SK-N-SH (cell line): Measurements from ENCODE around the gene OR7D2. TPM values are rescaled to one million over a fixed set of nuclear protein-coding genes. Genes with fewer than 3 reads are reported as not detected.

Experiments used
- CTCF ChIA-PET: fragments of 300-600, 350-600 bp; formaldehyde crosslinking; extraction: SDS; loops from one replicate; lab custom pipeline; 2021; lab: Yijun Ruan, JAX
- POLR2A ChIA-PET: fragments of 350-600 bp; sonication (Branson Sonifier 250); formaldehyde crosslinking; extraction: SDS; loops from one replicate; lab custom pipeline; 2020; ENCODE audit warnings: antibody characterized with exemption, inconsistent platforms; lab: Yijun Ruan, JAX
- DNase-seq: peaks from one replicate; pipeline ENCODE4 v3.0.0; 2012
- H2AFZ ChIP-seq: fragments of 200-600 bp; sonication (generic); 2 replicates; pipeline ENCODE4 v1.8.1; 2016; ENCODE audit warnings: antibody characterized with exemption, mild to moderate bottlenecking, low read depth
- H3F3A ChIP-seq: fragments of 200-600 bp; sonication (generic); replicated peaks from 2 replicates; pipeline ENCODE3; 2016; ENCODE audit warnings: antibody characterized with exemption, mild to moderate bottlenecking; ENCODE audit not compliant: insufficient read depth
- H3K27ac ChIP-seq, 2 experiments: fragments of 200-500 bp in 1 of 2; fragments of 200-600 bp in 1 of 2; sonication (Bioruptor generic) in 1 of 2; sonication (generic), shearing (Covaris generic) in 1 of 2; 2 replicates each; pipeline versions ENCODE4 v1.5.1 to v1.6.1; 2014 to 2016; ENCODE audit warnings: low read depth in 2 of 2, inconsistent platforms in 1 of 2, low read length in 1 of 2, mild to moderate bottlenecking in 1 of 2, mixed read lengths in 1 of 2
- H3K27me3 ChIP-seq: fragments of 200-600 bp; sonication (generic), shearing (Covaris generic); 2 replicates; pipeline ENCODE4 v1.6.1; 2016; ENCODE audit warnings: mixed run types; ENCODE audit not compliant: insufficient read depth
- H3K36me3 ChIP-seq, 2 experiments: fragments of 200-500 bp in 1 of 2; fragments of 200-600 bp in 1 of 2; sonication (Bioruptor generic) in 1 of 2; sonication (generic) in 1 of 2; replicated peaks in 1 of 2; 2 replicates each; pipeline versions ENCODE3 to v1.5.1; 2014 to 2016; ENCODE audit warnings: low read length in 1 of 2, mild to moderate bottlenecking in 1 of 2; ENCODE audit not compliant: insufficient read depth in 2 of 2, control insufficient read depth in 1 of 2
- H3K4me1 ChIP-seq, 2 experiments: fragments of 200-500 bp in 1 of 2; fragments of 200-600 bp in 1 of 2; sonication (Bioruptor generic) in 1 of 2; sonication (generic), shearing (Covaris generic) in 1 of 2; 2 replicates each; pipeline versions ENCODE4 v1.5.1 to v1.6.1; 2014 to 2016; ENCODE audit warnings: low read depth in 1 of 2, low read length in 1 of 2, mixed run types in 1 of 2; ENCODE audit not compliant: insufficient read depth in 2 of 2, control insufficient read depth in 1 of 2
- H3K4me2 ChIP-seq: fragments of 200-600 bp; sonication (generic), shearing (Covaris generic); 2 replicates; pipeline ENCODE4 v1.6.1; 2017; ENCODE audit warnings: mixed run types
- H3K4me3 ChIP-seq, 2 experiments: fragments of 200-500 bp in 1 of 2; fragments of 200-600 bp in 1 of 2; sonication (Bioruptor generic) in 1 of 2; sonication (generic), shearing (Covaris generic) in 1 of 2; 2 replicates each; pipeline versions ENCODE4 v1.5.1 to v1.8.1; 2014 to 2016; ENCODE audit warnings: low read depth in 2 of 2, inconsistent platforms in 1 of 2, low read length in 1 of 2, mild to moderate bottlenecking in 1 of 2, mixed read lengths in 1 of 2, moderate library complexity in 1 of 2
- H3K79me2 ChIP-seq: fragments of 200-600 bp; sonication (generic); 2 replicates; pipeline ENCODE4 v1.8.1; 2017; ENCODE audit warnings: mild to moderate bottlenecking; ENCODE audit not compliant: insufficient read depth
- H3K9ac ChIP-seq: fragments of 200-600 bp; sonication (generic); 2 replicates; pipeline ENCODE4 v1.6.1; 2017; ENCODE audit warnings: mixed run types
- H3K9me2 ChIP-seq: fragments of 200-600 bp; sonication (generic); 2 replicates; pipeline ENCODE4 v1.6.1; 2017; ENCODE audit warnings: mixed run types
- H3K9me3 ChIP-seq: fragments of 200-600 bp; sonication (generic); 2 replicates; pipeline ENCODE4 v1.6.1; 2017; ENCODE audit warnings: mixed run types, mild to moderate bottlenecking, moderate library complexity
- H4K20me1 ChIP-seq: fragments of 200-600 bp; sonication (generic); 2 replicates; pipeline ENCODE4 v1.6.1; 2017; ENCODE audit warnings: mild to moderate bottlenecking, mixed run types; ENCODE audit not compliant: insufficient read depth
- ELF1 ChIP-seq: IDR thresholded peaks from 2 replicates; pipeline ENCODE4 v1.4.0; 2012
- EP300 ChIP-seq, 2 experiments: IDR thresholded peaks; 2 replicates each; pipeline versions ENCODE4 v1.4.0 to v1.6.1; 2012; ENCODE audit warnings: borderline replicate concordance in 1 of 2, low read depth in 1 of 2, low read length in 1 of 2
- FOSL2 ChIP-seq: IDR thresholded peaks from 2 replicates; pipeline ENCODE4 v1.4.0; 2012; ENCODE audit warnings: low read depth, mild to moderate bottlenecking, moderate library complexity, borderline replicate concordance
- FOXJ3 ChIP-seq: sonication (generic); formaldehyde crosslinking; IDR thresholded peaks from 2 replicates; pipeline ENCODE4 v1.5.1; 2020; ENCODE audit warnings: mild to moderate bottlenecking, missing genetic modification reagents
- GATA2 ChIP-seq: sonication (generic); formaldehyde crosslinking; IDR thresholded peaks from 2 replicates; pipeline ENCODE4 v1.5.0; 2020; ENCODE audit warnings: mild to moderate bottlenecking, missing genetic modification reagents
- MEF2A ChIP-seq: IDR thresholded peaks from 2 replicates; pipeline ENCODE4 v1.4.0; 2012; ENCODE audit warnings: low read depth, borderline replicate concordance
- NFIC ChIP-seq: IDR thresholded peaks from 2 replicates; pipeline ENCODE4 v1.4.0; 2012; ENCODE audit warnings: borderline replicate concordance
- POLR2AphosphoS5 ChIP-seq: IDR thresholded peaks from 2 replicates; pipeline ENCODE4 v1.6.1; 2012; ENCODE audit warnings: low read depth, low read length
- RAD21 ChIP-seq: IDR thresholded peaks from 2 replicates; pipeline ENCODE4 v1.6.1; 2012; ENCODE audit warnings: mild to moderate bottlenecking, low read length
- RCOR1 ChIP-seq: fragments of 150-350 bp; IDR thresholded peaks from 2 replicates; pipeline ENCODE4 v1.6.1; 2017; ENCODE audit warnings: antibody characterized with exemption, low read length
- RFX5 ChIP-seq: IDR thresholded peaks from 2 replicates; pipeline ENCODE4 v1.6.1; 2012; ENCODE audit warnings: mild to moderate bottlenecking, improper control_type of control experiment, low read length
- SMC3 ChIP-seq: IDR thresholded peaks from 2 replicates; pipeline ENCODE4 v1.6.1; 2012; ENCODE audit warnings: low read depth, low read length, improper control_type of control experiment
- YY1 ChIP-seq: IDR thresholded peaks from 2 replicates; pipeline ENCODE4 v1.4.0; 2012; ENCODE audit warnings: low read depth, mild to moderate bottlenecking
- WGBS: methylation state at CpG from one replicate; pipeline ENCODE4 v1.1.6; 2017; ENCODE audit warnings: low lambda C conversion rate; 5-methylcytosine and 5-hydroxymethylcytosine counted together
- polyA plus RNA-seq, 3 experiments: library from polyadenylated mRNA; depleted of rRNA; stranded (reverse); fragments of >200 nt; gene quantifications; 2 replicates each; pipeline ENCODE4 v1.2.3, GENCODE V29; 2012
- TF ChIP-seq, protein P1 (sequence below): IDR thresholded peaks from 2 replicates; pipeline ENCODE4 v1.6.1; 2012; ENCODE audit warnings: mild to moderate bottlenecking, low read depth, low read length, moderate library complexity
- TF ChIP-seq, protein P2 (sequence below): fragments of 150-350 bp; IDR thresholded peaks from 2 replicates; pipeline ENCODE4 v1.6.1; 2016; ENCODE audit warnings: mild to moderate bottlenecking, low read depth, low read length
- TF ChIP-seq, protein P3 (sequence below): IDR thresholded peaks from 2 replicates; pipeline ENCODE4 v1.4.0; 2012; ENCODE audit warnings: low read depth, borderline replicate concordance
- TF ChIP-seq, protein P4 (sequence below): IDR thresholded peaks from 2 replicates; pipeline ENCODE4 v1.4.0; 2012; ENCODE audit warnings: low read depth
- TF ChIP-seq, protein P5 (sequence below): IDR thresholded peaks from 2 replicates; pipeline ENCODE4; 2012

OR7D2 gene
- polyA plus RNA-seq, 1 of the 3 experiments (the other 2 are of a cell fraction), result not detected

DNA sequence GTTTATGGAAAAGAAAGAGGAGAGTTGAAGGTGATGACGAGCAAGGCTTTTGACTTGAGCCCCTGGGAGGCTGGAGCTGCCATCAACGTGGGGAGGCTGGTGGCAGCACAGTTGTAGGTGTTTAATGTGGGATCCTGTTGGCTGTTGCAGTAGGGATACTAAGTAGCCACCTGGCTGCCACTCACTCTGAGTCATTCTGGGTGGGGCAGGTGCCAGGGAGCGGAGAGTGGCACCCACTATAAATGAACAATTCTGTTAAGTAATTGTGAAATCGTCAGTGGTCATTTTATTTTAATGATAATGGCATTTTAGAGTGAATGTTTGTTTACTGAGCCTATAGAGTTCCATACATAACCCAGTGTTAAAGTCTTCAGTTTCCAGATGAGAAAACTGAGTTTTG, 28.8 kb upstream of the OR7D2 start (continued):
- TF ChIP-seq, protein P1, sequence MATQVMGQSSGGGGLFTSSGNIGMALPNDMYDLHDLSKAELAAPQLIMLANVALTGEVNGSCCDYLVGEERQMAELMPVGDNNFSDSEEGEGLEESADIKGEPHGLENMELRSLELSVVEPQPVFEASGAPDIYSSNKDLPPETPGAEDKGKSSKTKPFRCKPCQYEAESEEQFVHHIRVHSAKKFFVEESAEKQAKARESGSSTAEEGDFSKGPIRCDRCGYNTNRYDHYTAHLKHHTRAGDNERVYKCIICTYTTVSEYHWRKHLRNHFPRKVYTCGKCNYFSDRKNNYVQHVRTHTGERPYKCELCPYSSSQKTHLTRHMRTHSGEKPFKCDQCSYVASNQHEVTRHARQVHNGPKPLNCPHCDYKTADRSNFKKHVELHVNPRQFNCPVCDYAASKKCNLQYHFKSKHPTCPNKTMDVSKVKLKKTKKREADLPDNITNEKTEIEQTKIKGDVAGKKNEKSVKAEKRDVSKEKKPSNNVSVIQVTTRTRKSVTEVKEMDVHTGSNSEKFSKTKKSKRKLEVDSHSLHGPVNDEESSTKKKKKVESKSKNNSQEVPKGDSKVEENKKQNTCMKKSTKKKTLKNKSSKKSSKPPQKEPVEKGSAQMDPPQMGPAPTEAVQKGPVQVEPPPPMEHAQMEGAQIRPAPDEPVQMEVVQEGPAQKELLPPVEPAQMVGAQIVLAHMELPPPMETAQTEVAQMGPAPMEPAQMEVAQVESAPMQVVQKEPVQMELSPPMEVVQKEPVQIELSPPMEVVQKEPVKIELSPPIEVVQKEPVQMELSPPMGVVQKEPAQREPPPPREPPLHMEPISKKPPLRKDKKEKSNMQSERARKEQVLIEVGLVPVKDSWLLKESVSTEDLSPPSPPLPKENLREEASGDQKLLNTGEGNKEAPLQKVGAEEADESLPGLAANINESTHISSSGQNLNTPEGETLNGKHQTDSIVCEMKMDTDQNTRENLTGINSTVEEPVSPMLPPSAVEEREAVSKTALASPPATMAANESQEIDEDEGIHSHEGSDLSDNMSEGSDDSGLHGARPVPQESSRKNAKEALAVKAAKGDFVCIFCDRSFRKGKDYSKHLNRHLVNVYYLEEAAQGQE, result no peak
- no peak for TF ChIP-seq MEF2A
- TF ChIP-seq, protein P2, sequence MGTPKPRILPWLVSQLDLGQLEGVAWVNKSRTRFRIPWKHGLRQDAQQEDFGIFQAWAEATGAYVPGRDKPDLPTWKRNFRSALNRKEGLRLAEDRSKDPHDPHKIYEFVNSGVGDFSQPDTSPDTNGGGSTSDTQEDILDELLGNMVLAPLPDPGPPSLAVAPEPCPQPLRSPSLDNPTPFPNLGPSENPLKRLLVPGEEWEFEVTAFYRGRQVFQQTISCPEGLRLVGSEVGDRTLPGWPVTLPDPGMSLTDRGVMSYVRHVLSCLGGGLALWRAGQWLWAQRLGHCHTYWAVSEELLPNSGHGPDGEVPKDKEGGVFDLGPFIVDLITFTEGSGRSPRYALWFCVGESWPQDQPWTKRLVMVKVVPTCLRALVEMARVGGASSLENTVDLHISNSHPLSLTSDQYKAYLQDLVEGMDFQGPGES, result no peak
- TF ChIP-seq, all 33 proteins: peak for 0

DNA sequence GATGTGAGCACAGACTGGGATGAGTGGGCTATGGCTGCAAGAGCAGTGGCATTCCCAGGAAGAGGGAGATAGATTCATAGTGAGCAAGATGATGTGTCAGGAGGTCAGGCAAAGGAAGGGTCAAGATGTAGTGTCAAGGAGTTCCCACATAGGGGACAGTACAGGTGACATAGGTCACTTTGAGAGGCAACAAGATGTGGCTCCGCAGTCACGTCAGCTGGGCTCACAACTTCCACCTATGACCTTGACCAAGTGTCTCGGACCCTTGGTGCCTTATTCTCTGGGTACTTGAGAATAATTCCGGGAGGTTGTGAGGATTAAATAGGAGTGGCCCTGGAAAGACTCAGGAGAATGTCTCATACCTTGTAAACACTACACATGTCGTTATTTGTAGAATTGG, 28.1 kb upstream of the OR7D2 start:
- peaks cover 10 to 68% of the 10 kb centered on the region in 2 experiments for H3K36me3 ChIP-seq
- 93% methylated on average over 5 of the region's 5 CpGs for WGBS

More for the DNA sequence above, 28.1 kb upstream of the OR7D2 start:
- peaks cover 100% of the 10 kb centered on the region for H3K79me2 ChIP-seq
- H3K9me3 ChIP-seq, result peaks cover 10% of the 10 kb centered on the region; the same call in 1 of the 2 replicates
- no peak overlapping the region for H3K9ac ChIP-seq
- no peaks in the 10 kb centered on the region for H3K9me2 ChIP-seq
- H3K4me3 ChIP-seq, result no peak overlapping the region
- H3K27ac ChIP-seq, result no peak overlapping the region
- no peak overlapping the region for H3K4me2 ChIP-seq
- no peak overlapping the region for H2AFZ ChIP-seq
- CTCF ChIA-PET, result no interaction called here
- H3F3A ChIP-seq, result no peaks in the 10 kb centered on the region
- H3K27me3 ChIP-seq, result no peaks in the 10 kb centered on the region
- H4K20me1 ChIP-seq, result peaks cover 16% of the 10 kb centered on the region; the same call in 1 of the 2 replicates
- TF ChIP-seq RCOR1 (no peak), MEF2A (no peak), ELF1 (no peak), EP300 (IDR thresholded peaks at IDR 0.05; ENCODE audit: borderline replicate concordance in 1 of 2, low read depth in 1 of 2, low read length in 1 of 2) (no peak), NFIC (no peak), RAD21 (no peak), YY1 (no peak), GATA2 (CRISPR knock-in tag) (no peak), SMC3 (no peak), POLR2AphosphoS5 (no peak), FOSL2 (no peak), RFX5 (no peak), FOXJ3 (no peak)
- TF ChIP-seq, protein P3, sequence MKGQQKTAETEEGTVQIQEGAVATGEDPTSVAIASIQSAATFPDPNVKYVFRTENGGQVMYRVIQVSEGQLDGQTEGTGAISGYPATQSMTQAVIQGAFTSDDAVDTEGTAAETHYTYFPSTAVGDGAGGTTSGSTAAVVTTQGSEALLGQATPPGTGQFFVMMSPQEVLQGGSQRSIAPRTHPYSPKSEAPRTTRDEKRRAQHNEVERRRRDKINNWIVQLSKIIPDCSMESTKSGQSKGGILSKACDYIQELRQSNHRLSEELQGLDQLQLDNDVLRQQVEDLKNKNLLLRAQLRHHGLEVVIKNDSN, result no peak
- TF ChIP-seq, protein P1, result no peak
- TF ChIP-seq, protein P4, sequence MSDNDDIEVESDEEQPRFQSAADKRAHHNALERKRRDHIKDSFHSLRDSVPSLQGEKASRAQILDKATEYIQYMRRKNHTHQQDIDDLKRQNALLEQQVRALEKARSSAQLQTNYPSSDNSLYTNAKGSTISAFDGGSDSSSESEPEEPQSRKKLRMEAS, result no peak
- TF ChIP-seq, protein P5, sequence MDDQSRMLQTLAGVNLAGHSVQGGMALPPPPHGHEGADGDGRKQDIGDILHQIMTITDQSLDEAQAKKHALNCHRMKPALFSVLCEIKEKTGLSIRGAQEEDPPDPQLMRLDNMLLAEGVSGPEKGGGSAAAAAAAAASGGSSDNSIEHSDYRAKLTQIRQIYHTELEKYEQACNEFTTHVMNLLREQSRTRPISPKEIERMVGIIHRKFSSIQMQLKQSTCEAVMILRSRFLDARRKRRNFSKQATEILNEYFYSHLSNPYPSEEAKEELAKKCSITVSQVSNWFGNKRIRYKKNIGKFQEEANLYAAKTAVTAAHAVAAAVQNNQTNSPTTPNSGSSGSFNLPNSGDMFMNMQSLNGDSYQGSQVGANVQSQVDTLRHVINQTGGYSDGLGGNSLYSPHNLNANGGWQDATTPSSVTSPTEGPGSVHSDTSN, result no peak
- no peak for DNase-seq
- POLR2A ChIA-PET, result no interaction called here
- no peaks in the 10 kb centered on the region for H3K4me1 ChIP-seq
